Keratinocyte (primary cell): ENCODE data around the gene ERC2.

Experiments
- CTCF ChIP-seq, 3 experiments: IDR thresholded peaks in 1 of 3; conservative IDR thresholded peaks in 1 of 3; optimal IDR thresholded peaks in 1 of 3; 2 replicates in 2 of 3; 3 replicates in 1 of 3; pipeline versions ENCODE3 to v1.5.1; 2011; ENCODE audit warnings: low read length in 3 of 3, mild to moderate bottlenecking in 3 of 3, moderate library complexity in 2 of 3, control low read depth in 1 of 3, inconsistent platforms in 1 of 3; ENCODE audit not compliant: insufficient read depth in 2 of 3; ENCODE audit errors: extremely low read depth in 1 of 3
- EZH2 ChIP-seq: IDR thresholded peaks from one replicate; pipeline ENCODE4 v1.6.1; 2012; ENCODE audit warnings: inconsistent platforms, mild to moderate bottlenecking, low read length, moderate library complexity

- TF ChIP-seq CTCF (optimal IDR thresholded peaks at IDR 0.05 in 1 of 3, IDR thresholded peaks at IDR 0.05 in 1 of 3, conservative IDR thresholded peaks at IDR 0.05 in 1 of 3; ENCODE audit: extremely low read depth in 1 of 3, insufficient read depth in 2 of 3, low read length in 3 of 3) = no peak
- no peak for TF ChIP-seq EZH2
Measured at GRCh38 chr3:55702822-55703221, 765.4 kb downstream of the ERC2 start.
